Endothelial cell (in vitro differentiated cells): Measurements from ENCODE around the gene CCDC92. TPM values are rescaled to one million over a fixed set of nuclear protein-coding genes. Genes with fewer than 3 reads are reported as not detected.
A peak's percentile ranks its signal among the peaks of the same experiment; 100 is the strongest.

Experiments
- DNase-seq: peaks from one replicate; pipeline ENCODE4 v3.0.0; 2021; ENCODE audit warnings: low spot score
- H3K27ac Mint-ChIP-seq: one replicate; pipeline ENCODE4 v1.8.0; 2021; ENCODE audit warnings: mixed read lengths, inconsistent platforms; ENCODE audit not compliant: unreplicated experiment
- H3K27me3 Mint-ChIP-seq: one replicate; pipeline ENCODE4 v1.8.0; 2021; ENCODE audit warnings: mild to moderate bottlenecking, moderate library complexity, mixed read lengths, inconsistent platforms; ENCODE audit not compliant: unreplicated experiment
- H3K36me3 Mint-ChIP-seq: one replicate; pipeline ENCODE4 v1.8.0; 2021; ENCODE audit warnings: mild to moderate bottlenecking, low read depth, mixed read lengths, inconsistent platforms; ENCODE audit not compliant: unreplicated experiment
- H3K4me1 Mint-ChIP-seq: one replicate; pipeline ENCODE4 v1.8.0; 2021; ENCODE audit warnings: mild to moderate bottlenecking, mixed read lengths, inconsistent platforms; ENCODE audit not compliant: unreplicated experiment
- H3K4me3 Mint-ChIP-seq: one replicate; pipeline ENCODE4 v1.8.0; 2021; ENCODE audit warnings: mild to moderate bottlenecking, mixed read lengths, inconsistent platforms; ENCODE audit not compliant: unreplicated experiment
- H3K9me3 Mint-ChIP-seq: one replicate; pipeline ENCODE4 v1.8.0; 2021; ENCODE audit warnings: mixed read lengths, inconsistent platforms; ENCODE audit not compliant: unreplicated experiment
- CTCF ChIP-seq: fragments of 200-600 bp; sonication (generic); IDR thresholded peaks from one replicate; pipeline ENCODE4 v1.5.0; 2021; ENCODE audit warnings: antibody characterized with exemption; ENCODE audit not compliant: unreplicated experiment
- total RNA-seq: library from RNA; stranded (reverse); fragmentation: NEBNext Ultra II Directional; extraction: Animal tissue kit (Norgen Biotek cat#: 25700); gene quantifications from one replicate; pipeline ENCODE4 v1.2.1, GENCODE V29; 2021; ENCODE audit not compliant: unreplicated experiment

The CCDC92 gene
- total RNA-seq, 1 donor from 2014 or later: 25.0 TPM

DNA sequence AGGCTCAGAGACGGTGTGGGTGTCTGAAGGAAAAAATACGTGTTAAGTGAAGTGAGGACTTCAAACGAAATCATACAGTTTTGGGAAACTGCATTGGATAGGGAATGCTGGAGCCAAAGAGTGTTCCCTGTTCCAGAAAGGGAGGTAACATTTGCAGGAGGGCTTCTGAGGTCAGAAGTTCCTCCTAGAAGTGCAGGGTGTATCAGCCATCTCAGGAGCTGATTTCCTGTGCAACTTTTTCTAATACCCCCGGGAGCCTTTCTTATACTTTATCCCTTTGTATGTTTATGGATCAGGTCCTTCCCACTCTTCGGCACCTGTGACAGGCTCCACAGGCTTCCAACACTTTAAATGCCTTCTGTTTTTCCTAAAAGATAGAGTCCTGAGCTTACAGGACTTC lies 25.3 kb upstream of the CCDC92 start:
- Mint-ChIP-seq H3K4me1 (peaks cover 42% of the 10 kb centered on the region), H3K4me3 (no peak overlapping the region), H3K27ac (no peak overlapping the region), H3K27me3 (no peaks in the 10 kb centered on the region), H3K9me3 (no peaks in the 10 kb centered on the region), H3K36me3 (peaks cover 17% of the 10 kb centered on the region)
- no peak for TF ChIP-seq CTCF
- DNase-seq: no peak

DNA sequence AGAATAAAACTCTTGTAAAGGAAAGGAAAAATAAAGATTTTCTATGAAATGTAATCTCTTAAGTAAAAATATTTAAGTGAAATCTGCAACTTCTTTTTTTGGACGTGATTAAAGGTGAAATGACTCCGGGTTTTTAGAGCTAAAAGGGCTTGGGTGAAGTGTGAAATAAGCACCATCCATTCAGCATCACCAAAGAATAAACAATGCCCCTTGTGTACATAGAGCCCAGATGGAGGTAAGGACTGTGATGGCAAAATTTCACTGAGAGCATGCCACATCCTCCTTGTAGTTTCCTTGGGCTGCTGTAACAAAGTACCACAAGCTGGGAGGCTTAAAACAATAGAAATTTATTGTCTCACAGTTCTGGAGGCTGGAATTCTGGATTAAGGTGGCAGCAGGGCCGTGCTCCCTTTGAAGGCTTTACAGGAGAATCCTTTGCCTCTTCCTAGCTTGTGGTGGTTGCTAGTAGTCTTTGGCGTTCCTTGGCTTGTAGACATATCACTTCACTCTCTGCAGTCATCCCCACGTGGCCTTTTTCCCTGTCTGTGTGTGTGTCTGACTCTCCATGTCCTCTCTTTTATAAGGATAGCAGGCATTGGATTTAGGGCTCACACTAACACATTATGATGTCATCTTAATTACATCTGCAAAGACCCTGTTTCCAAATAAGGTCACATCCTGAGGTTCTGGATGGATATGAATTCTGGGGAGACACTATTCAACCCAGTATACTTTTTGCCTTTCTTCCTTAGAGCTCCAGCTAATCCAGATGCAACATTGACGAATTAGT lies 24.6 kb upstream of the CCDC92 start:
- Mint-ChIP-seq H3K4me1 (peaks cover 42% of the 10 kb centered on the region), H3K27me3 (no peaks in the 10 kb centered on the region), H3K27ac (no peak overlapping the region), H3K9me3 (no peaks in the 10 kb centered on the region), H3K36me3 (peaks cover 17% of the 10 kb centered on the region), H3K4me3 (no peak overlapping the region)
- DNase-seq: no peak
- TF ChIP-seq CTCF: no peak

DNA sequence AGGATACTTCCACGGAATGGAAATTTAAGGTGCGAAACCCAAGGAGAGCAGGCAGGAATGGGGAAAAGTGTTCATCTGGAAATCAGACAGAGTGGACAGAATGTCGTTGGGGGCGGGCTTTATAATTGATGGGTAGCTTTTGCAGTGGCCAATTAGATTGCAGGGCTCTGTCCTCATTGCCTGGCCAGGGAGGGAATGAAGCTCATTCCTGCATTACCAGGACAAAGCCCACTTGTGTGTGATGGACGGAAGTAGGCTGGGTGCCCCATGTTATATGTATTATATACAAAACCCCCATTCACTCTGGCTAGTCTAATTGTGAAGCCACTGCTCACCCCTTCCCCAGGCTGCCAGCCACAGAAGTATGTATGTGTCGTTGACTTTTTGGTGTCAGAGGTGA lies 23.9 kb upstream of the CCDC92 start:
- no peak for DNase-seq
- no peaks in the 10 kb centered on the region for H3K9me3 Mint-ChIP-seq
- no peak for TF ChIP-seq CTCF
- H3K27me3 Mint-ChIP-seq: no peaks in the 10 kb centered on the region
- H3K36me3 Mint-ChIP-seq: peaks cover 21% of the 10 kb centered on the region
- H3K27ac Mint-ChIP-seq: no peak overlapping the region
- H3K4me3 Mint-ChIP-seq: no peak overlapping the region
- peaks cover 46% of the 10 kb centered on the region for H3K4me1 Mint-ChIP-seq

DNA sequence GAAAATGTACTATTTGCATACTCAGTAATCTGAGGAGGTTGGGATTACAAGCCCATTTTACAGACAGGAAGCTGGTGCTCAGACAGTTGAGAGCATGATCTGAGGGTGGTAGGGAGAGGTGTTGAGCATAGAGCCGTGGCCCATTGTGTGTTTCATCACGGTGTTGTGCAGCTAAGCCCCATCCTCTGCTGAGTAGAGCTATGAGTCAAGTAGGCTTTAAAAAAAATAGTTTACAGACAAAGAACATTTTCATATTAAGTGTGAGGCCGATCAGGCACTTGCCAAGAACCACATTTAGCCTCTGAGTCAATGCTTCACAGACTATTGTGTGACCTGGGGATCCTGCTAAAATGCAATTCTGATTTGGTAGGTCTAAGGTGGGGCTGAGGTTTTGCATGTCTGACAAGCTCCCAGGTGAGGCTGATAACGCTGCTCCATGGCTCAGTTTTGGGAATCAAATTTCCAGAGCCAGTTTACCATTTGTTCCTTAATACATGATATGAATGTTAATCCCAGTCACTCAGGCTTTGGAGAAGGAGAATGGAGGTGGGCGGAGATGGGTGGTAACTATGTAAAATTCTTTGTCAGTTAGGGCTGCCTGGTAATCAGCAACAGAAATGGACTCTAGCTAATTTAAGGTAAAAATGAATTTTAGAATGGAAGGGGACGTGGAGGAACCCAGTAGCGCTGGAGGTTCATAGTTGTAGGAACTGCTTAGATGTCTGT lies 22.6 kb upstream of the CCDC92 start:
- peaks cover 21% of the 10 kb centered on the region for H3K36me3 Mint-ChIP-seq
- H3K9me3 Mint-ChIP-seq: no peaks in the 10 kb centered on the region
- peaks cover 57% of the 10 kb centered on the region for H3K4me1 Mint-ChIP-seq
- H3K4me3 Mint-ChIP-seq: no peak overlapping the region
- TF ChIP-seq CTCF: no peak
- DNase-seq: no peak
- H3K27ac Mint-ChIP-seq: peak overlapping the region; percentile 67
- no peaks in the 10 kb centered on the region for H3K27me3 Mint-ChIP-seq
